Measurements from ENCODE around the gene PLEK. TPM values are rescaled to one million over a fixed set of nuclear protein-coding genes. Genes with fewer than 3 reads are reported as not detected.
"Not testable (repeated sequence)": the region's sequence is repeated elsewhere in the genome, so short reads cannot be mapped to it uniquely, and the experiment has no call there.

Gene PLEK
- total RNA-seq, 2 experiments from 2014 or later, result 0.60 to 0.89 TPM

GRCh38 chr2:68336192-68336591 lies 28.9 kb upstream of the PLEK start:
- intact Hi-C loops (cut with DNase I, micrococcal nuclease), result no loop called here
- CTCF ChIA-PET, result no interaction called here
- no peak overlapping the region for H3K4me3 Mint-ChIP-seq

GRCh38 chr2:68340226-68341061 lies 24.6 kb upstream of the PLEK start:
- ATAC-seq (no peak), DNase-seq (no peak)
- Mint-ChIP-seq H3K36me3 (ENCODE audit: low read depth) (no peaks in the 10 kb centered on the region), H3K27me3 (peaks cover 14% of the 10 kb centered on the region), H3K27ac (no peak overlapping the region), H3K4me3 (no peak overlapping the region), H3K4me1 (no peaks in the 10 kb centered on the region), H3K9me3 (ENCODE audit: low read depth) (no peaks in the 10 kb centered on the region)
- intact Hi-C loops (cut with DNase I, micrococcal nuclease), result no loop called here
- CTCF ChIA-PET, result no interaction called here
- POLR2A ChIA-PET, result no interaction called here

More at GRCh38 chr2:68336192-68336591, 28.9 kb upstream of the PLEK start:
- no peaks in the 10 kb centered on the region for H3K4me1 Mint-ChIP-seq
- DNase-seq (no peak), ATAC-seq (no peak)
- no peaks in the 10 kb centered on the region for H3K36me3 Mint-ChIP-seq (ENCODE audit: low read depth)
- POLR2A ChIA-PET, result interaction anchor here (0.7 kb wide), 1 partner anchor 23 kb away, joined by 4 read pairs; no protein-coding TSS in a partner anchor
- H3K9me3 Mint-ChIP-seq (ENCODE audit: low read depth), result no peaks in the 10 kb centered on the region
- H3K27ac Mint-ChIP-seq, result no peak overlapping the region
- peaks cover 11% of the 10 kb centered on the region for H3K27me3 Mint-ChIP-seq

GRCh38 chr2:68341062-68341329 lies 24.1 kb upstream of the PLEK start:
- CTCF ChIA-PET, result no interaction called here
- POLR2A ChIA-PET, result no interaction called here
- Mint-ChIP-seq H3K4me3 (no peak overlapping the region), H3K27ac (no peak overlapping the region), H3K9me3 (ENCODE audit: low read depth) (no peaks in the 10 kb centered on the region), H3K4me1 (no peaks in the 10 kb centered on the region), H3K27me3 (peaks cover 17% of the 10 kb centered on the region), H3K36me3 (ENCODE audit: low read depth) (no peaks in the 10 kb centered on the region)
- intact Hi-C loops (cut with DNase I, micrococcal nuclease), result no loop called here
- ATAC-seq, result no peak
- DNase-seq, result no peak

- H3K27me3 Mint-ChIP-seq, result peaks cover 20% of the 10 kb centered on the region
- intact Hi-C loops (cut with DNase I, micrococcal nuclease), result no loop called here
- no peak for DNase-seq
These were observed 23.5 kb upstream of the PLEK start for GRCh38 chr2:68341583-68341982.

GRCh38 chr2:68342470-68342869 lies 22.6 kb upstream of the PLEK start:
- Mint-ChIP-seq H3K27me3 (peaks cover 26% of the 10 kb centered on the region), H3K9me3 (ENCODE audit: low read depth) (no peaks in the 10 kb centered on the region), H3K4me3 (no peak overlapping the region), H3K36me3 (ENCODE audit: low read depth) (no peaks in the 10 kb centered on the region), H3K27ac (no peak overlapping the region), H3K4me1 (no peaks in the 10 kb centered on the region)
- no peak for DNase-seq
- intact Hi-C loops (cut with DNase I, micrococcal nuclease), result no loop called here
- no peak for ATAC-seq
- ChIA-PET POLR2A (no interaction called here), CTCF (no interaction called here)

More at GRCh38 chr2:68341583-68341982, 23.5 kb upstream of the PLEK start:
- H3K27ac Mint-ChIP-seq, result no peak overlapping the region
- POLR2A ChIA-PET, result no interaction called here
- CTCF ChIA-PET, result no interaction called here
- no peaks in the 10 kb centered on the region for H3K4me1 Mint-ChIP-seq
- no peaks in the 10 kb centered on the region for H3K9me3 Mint-ChIP-seq (ENCODE audit: low read depth)
- ATAC-seq, result no peak
- no peaks in the 10 kb centered on the region for H3K36me3 Mint-ChIP-seq (ENCODE audit: low read depth)
- no peak overlapping the region for H3K4me3 Mint-ChIP-seq

GRCh38 chr2:68344031-68344430 lies 21.1 kb upstream of the PLEK start:
- Mint-ChIP-seq H3K4me1 (no peaks in the 10 kb centered on the region), H3K9me3 (ENCODE audit: low read depth) (no peaks in the 10 kb centered on the region), H3K36me3 (ENCODE audit: low read depth) (no peaks in the 10 kb centered on the region), H3K4me3 (no peak overlapping the region), H3K27me3 (peaks cover 31% of the 10 kb centered on the region), H3K27ac (no peak overlapping the region)
- intact Hi-C loops (cut with DNase I, micrococcal nuclease), result no loop called here
- no peak for ATAC-seq
- ChIA-PET CTCF (interaction anchor here (1.0 kb wide), 1 partner anchor 13 kb away, joined by 3 read pairs; no protein-coding TSS in a partner anchor), POLR2A (no interaction called here)
- DNase-seq, result no peak

GRCh38 chr2:68345129-68345875 lies 19.8 kb upstream of the PLEK start:
- Mint-ChIP-seq H3K27ac (no peak overlapping the region), H3K4me3 (no peak overlapping the region), H3K4me1 (no peaks in the 10 kb centered on the region), H3K27me3 (peaks cover 31% of the 10 kb centered on the region), H3K36me3 (ENCODE audit: low read depth) (no peaks in the 10 kb centered on the region), H3K9me3 (ENCODE audit: low read depth) (no peaks in the 10 kb centered on the region)
- DNase-seq, result no peak
- intact Hi-C loops (cut with DNase I, micrococcal nuclease), result no loop called here
- ATAC-seq, result no peak
- POLR2A ChIA-PET, result interaction anchor here (0.6 kb wide), 1 partner anchor 112 kb away, joined by 5 read pairs; no protein-coding TSS in a partner anchor
- CTCF ChIA-PET, result no interaction called here

- H3K36me3 Mint-ChIP-seq (ENCODE audit: low read depth); H3K27ac Mint-ChIP-seq; POLR2A ChIA-PET; H3K9me3 Mint-ChIP-seq (ENCODE audit: low read depth); DNase-seq; H3K4me1 Mint-ChIP-seq; H3K4me3 Mint-ChIP-seq; ATAC-seq; intact Hi-C loops (cut with DNase I, micrococcal nuclease): not testable (repeated sequence)
- peaks cover 26% of the 10 kb centered on the region for H3K27me3 Mint-ChIP-seq
- CTCF ChIA-PET, result interaction anchor here (0.6 kb wide), 1 partner anchor 306 kb away, joined by 4 read pairs; no protein-coding TSS in a partner anchor
These were observed 16.0 kb upstream of the PLEK start for GRCh38 chr2:68349091-68349490.

GRCh38 chr2:68351997-68352396 lies 13.1 kb upstream of the PLEK start:
- ChIA-PET CTCF (interaction anchor here (1.3 to 1.9 kb wide), 3 partner anchors 9 to 230 kb away, joined by 4 to 6 read pairs (median 5); no protein-coding TSS in a partner anchor), POLR2A (no interaction called here)
- ATAC-seq (no peak), DNase-seq (no peak)
- no peaks in the 10 kb centered on the region for H3K4me1 Mint-ChIP-seq
- no peaks in the 10 kb centered on the region for H3K36me3 Mint-ChIP-seq (ENCODE audit: low read depth)
- intact Hi-C loops (cut with DNase I, micrococcal nuclease), result no loop called here
- H3K9me3 Mint-ChIP-seq (ENCODE audit: low read depth), result no peaks in the 10 kb centered on the region
- H3K4me3 Mint-ChIP-seq, result no peak overlapping the region
- H3K27ac Mint-ChIP-seq, result no peak overlapping the region
- H3K27me3 Mint-ChIP-seq, result peaks cover 13% of the 10 kb centered on the region

GRCh38 chr2:68352651-68353391 lies 12.3 kb upstream of the PLEK start:
- POLR2A ChIA-PET, result no interaction called here

GRCh38 chr2:68356599-68357239 lies 8.4 kb upstream of the PLEK start:
- CTCF ChIA-PET, result interaction anchor here (0.9 to 2.8 kb wide), 4 partner anchors 13 to 107 kb away, joined by 3 to 16 read pairs (median 6); no protein-coding TSS in a partner anchor
- H3K9me3 Mint-ChIP-seq (ENCODE audit: low read depth), result no peaks in the 10 kb centered on the region
- no peak overlapping the region for H3K27ac Mint-ChIP-seq
- no peaks in the 10 kb centered on the region for H3K36me3 Mint-ChIP-seq (ENCODE audit: low read depth)
- no peak overlapping the region for H3K4me3 Mint-ChIP-seq
- intact Hi-C loops (cut with DNase I, micrococcal nuclease), result no loop called here
- DNase-seq (no peak), ATAC-seq (no peak)
- H3K4me1 Mint-ChIP-seq, result peaks cover under 1% of the 10 kb centered on the region
- POLR2A ChIA-PET, result no interaction called here
- H3K27me3 Mint-ChIP-seq, result no peaks in the 10 kb centered on the region

More at GRCh38 chr2:68352651-68353391, 12.3 kb upstream of the PLEK start:
- Mint-ChIP-seq H3K36me3 (ENCODE audit: low read depth) (no peaks in the 10 kb centered on the region), H3K27ac (no peak overlapping the region), H3K9me3 (ENCODE audit: low read depth) (no peaks in the 10 kb centered on the region), H3K4me1 (no peaks in the 10 kb centered on the region), H3K27me3 (peaks cover 7% of the 10 kb centered on the region), H3K4me3 (no peak overlapping the region)
- DNase-seq, result no peak
- ATAC-seq, result no peak
- CTCF ChIA-PET, result interaction anchor here (1.3 to 1.9 kb wide), 3 partner anchors 8 to 230 kb away, joined by 4 to 6 read pairs (median 5); no protein-coding TSS in a partner anchor
- intact Hi-C loops (cut with DNase I, micrococcal nuclease), result no loop called here
